ENCODE measurements around the gene PPIA. TPM values are rescaled to one million over a fixed set of nuclear protein-coding genes. Genes with fewer than 3 reads are reported as not detected.

The PPIA gene
- total RNA-seq, 1 donor from 2014 or later: 1,178 TPM

DNA sequence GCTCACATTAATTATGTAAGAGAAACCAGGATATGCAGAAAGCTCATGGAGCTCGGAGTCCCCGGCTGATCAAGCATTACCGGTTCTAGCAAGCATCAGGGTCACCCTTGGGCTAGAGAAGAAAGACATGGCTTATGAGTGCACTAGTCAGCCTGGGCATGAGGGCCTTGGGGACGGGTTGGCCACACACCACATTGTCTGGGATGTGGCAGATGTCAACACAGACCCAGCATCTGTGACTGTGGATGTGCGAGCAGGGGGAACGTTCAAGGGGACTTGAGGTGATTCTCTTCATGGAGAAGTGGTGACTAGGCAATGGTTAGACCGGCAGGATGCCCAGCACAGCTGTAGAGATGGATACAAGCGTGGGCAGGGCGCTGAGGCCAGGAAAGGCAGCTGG, 34.2 kb upstream of the PPIA start:
- Histone ChIP-seq H3K4me3 (ENCODE audit: low read depth, low read length) (no peak overlapping the region), H3K36me3 (ENCODE audit: control insufficient read depth, insufficient read depth, low read length) (peaks cover 45% of the 10 kb centered on the region), H3K27me3 (ENCODE audit: control insufficient read depth, insufficient read depth, low read length) (no peaks in the 10 kb centered on the region)
- TF ChIP-seq, protein P1, sequence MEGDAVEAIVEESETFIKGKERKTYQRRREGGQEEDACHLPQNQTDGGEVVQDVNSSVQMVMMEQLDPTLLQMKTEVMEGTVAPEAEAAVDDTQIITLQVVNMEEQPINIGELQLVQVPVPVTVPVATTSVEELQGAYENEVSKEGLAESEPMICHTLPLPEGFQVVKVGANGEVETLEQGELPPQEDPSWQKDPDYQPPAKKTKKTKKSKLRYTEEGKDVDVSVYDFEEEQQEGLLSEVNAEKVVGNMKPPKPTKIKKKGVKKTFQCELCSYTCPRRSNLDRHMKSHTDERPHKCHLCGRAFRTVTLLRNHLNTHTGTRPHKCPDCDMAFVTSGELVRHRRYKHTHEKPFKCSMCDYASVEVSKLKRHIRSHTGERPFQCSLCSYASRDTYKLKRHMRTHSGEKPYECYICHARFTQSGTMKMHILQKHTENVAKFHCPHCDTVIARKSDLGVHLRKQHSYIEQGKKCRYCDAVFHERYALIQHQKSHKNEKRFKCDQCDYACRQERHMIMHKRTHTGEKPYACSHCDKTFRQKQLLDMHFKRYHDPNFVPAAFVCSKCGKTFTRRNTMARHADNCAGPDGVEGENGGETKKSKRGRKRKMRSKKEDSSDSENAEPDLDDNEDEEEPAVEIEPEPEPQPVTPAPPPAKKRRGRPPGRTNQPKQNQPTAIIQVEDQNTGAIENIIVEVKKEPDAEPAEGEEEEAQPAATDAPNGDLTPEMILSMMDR (IDR thresholded peaks at IDR 0.05; ENCODE audit: insufficient read depth, low read length, severe bottlenecking): no peak
- FAIRE-seq (no peak), DNase-seq (ENCODE audit: low read depth) (no peak)

DNA sequence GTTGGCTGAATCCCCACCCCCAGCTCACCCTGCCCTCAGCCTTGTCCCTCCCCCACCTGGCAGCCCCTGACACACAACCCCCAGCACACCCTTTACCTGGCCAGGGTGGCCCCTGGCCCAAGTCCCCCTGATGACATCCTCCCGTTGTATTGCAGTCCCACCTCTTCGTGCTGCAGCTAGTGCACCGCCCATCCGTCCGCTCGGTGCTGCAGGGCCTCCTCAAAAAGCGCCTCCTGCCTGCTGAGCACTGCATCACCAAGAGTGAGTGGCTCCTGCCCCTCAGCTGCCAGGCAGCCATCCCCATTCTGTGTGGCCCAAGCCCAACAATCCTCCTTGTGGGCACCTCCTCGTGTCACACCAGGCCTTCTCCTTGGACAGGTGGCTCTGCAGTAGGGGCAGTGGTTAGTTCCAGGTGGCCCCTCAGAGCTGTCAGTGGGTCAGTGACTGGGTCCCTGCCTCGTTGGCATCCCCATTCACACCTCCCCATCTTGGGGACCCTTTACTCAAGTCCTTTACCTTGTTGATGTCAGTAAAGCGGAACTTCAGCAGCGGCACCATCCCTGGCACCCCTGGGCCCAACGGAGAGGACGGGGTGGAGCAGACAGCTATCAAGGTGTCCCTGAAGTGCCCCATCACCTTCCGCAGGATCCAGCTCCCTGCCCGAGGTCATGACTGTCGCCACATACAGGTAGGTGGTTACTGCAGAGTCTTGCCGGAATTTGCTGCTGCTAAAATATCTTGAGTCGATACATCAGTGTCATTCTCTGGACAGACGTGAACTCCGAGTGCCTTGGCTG, 33.6 kb upstream of the PPIA start:
- TF ChIP-seq, protein P1 (IDR thresholded peaks at IDR 0.05; ENCODE audit: insufficient read depth, low read length, severe bottlenecking): no peak
- no peak overlapping the region for H3K4me3 ChIP-seq (ENCODE audit: low read depth, low read length)
- FAIRE-seq (no peak), DNase-seq (ENCODE audit: low read depth) (no peak)
- H3K36me3 ChIP-seq (ENCODE audit: control insufficient read depth, insufficient read depth, low read length): peaks cover 45% of the 10 kb centered on the region
- no peaks in the 10 kb centered on the region for H3K27me3 ChIP-seq (ENCODE audit: control insufficient read depth, insufficient read depth, low read length)

DNA sequence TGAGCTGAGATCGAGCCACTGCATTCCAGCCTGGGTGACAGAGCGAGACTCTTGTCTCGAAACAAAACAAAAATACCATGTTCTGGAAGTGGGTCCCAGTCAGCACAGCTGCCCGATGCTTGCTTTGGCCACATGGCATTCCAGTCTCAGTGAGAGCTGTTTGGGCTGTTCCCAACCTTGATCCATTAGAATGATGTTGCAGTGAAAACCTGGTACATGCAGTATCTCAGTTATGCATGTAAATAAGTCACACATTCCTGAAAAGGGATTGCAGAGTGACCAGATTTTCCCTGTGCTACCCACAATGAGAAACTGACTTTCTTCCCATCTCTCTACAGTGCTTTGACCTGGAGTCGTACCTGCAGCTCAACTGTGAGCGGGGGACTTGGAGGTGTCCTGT, 32.4 kb upstream of the PPIA start:
- H3K36me3 ChIP-seq (ENCODE audit: control insufficient read depth, insufficient read depth, low read length): peaks cover 40% of the 10 kb centered on the region

DNA sequence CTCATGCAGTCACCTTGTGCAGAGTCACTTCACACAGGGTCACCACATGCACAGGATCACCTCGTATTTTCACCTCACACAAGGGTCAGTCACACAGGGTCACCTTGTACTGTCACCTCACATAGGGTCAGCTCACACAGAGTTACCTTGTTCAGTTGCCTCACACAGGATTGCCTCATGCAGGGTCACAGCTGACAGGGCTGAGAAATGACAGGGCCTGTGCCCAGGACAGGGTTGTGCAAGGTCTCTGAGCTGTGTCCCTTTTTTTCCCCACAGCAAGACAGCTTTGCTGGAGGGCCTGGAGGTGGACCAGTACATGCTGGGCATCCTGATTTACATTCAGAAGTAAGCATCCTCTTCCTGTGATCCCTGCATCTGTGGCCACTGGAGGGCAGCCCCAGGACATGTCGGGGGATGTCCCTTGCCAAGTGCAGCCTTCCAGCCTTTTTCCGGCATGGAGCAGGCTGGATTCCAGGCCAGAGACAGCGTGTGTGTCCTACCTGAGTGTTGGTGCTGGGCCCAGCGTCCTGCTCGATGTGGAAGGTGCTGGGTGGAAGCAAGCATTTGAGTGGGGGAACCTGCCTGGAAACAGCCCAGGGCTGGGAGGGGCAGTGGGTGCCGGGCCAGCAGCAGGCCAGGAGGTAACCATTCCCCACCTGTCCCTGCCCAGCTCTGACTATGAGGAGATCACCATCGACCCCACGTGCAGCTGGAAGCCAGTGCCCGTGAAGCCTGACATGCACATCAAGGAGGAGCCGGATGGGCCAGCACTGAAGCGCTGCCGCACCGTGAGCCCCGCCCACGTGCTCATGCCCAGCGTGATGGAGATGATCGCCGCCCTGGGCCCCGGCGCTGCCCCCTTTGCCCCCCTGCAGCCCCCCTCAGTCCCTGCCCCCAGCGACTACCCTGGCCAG, 31.6 kb upstream of the PPIA start:
- FAIRE-seq (no peak), DNase-seq (ENCODE audit: low read depth) (no peak)
- no peak overlapping the region for H3K4me3 ChIP-seq (ENCODE audit: low read depth, low read length)
- no peaks in the 10 kb centered on the region for H3K27me3 ChIP-seq (ENCODE audit: control insufficient read depth, insufficient read depth, low read length)
- TF ChIP-seq, protein P1 (IDR thresholded peaks at IDR 0.05; ENCODE audit: insufficient read depth, low read length, severe bottlenecking): no peak
- H3K36me3 ChIP-seq (ENCODE audit: control insufficient read depth, insufficient read depth, low read length): peaks cover 37% of the 10 kb centered on the region

More for the DNA sequence above, 32.4 kb upstream of the PPIA start:
- Histone ChIP-seq H3K27me3 (ENCODE audit: control insufficient read depth, insufficient read depth, low read length) (no peaks in the 10 kb centered on the region), H3K4me3 (ENCODE audit: low read depth, low read length) (no peak overlapping the region)
- TF ChIP-seq, protein P1 (IDR thresholded peaks at IDR 0.05; ENCODE audit: insufficient read depth, low read length, severe bottlenecking): no peak
- no peak for FAIRE-seq
- DNase-seq (ENCODE audit: low read depth): no peak

DNA sequence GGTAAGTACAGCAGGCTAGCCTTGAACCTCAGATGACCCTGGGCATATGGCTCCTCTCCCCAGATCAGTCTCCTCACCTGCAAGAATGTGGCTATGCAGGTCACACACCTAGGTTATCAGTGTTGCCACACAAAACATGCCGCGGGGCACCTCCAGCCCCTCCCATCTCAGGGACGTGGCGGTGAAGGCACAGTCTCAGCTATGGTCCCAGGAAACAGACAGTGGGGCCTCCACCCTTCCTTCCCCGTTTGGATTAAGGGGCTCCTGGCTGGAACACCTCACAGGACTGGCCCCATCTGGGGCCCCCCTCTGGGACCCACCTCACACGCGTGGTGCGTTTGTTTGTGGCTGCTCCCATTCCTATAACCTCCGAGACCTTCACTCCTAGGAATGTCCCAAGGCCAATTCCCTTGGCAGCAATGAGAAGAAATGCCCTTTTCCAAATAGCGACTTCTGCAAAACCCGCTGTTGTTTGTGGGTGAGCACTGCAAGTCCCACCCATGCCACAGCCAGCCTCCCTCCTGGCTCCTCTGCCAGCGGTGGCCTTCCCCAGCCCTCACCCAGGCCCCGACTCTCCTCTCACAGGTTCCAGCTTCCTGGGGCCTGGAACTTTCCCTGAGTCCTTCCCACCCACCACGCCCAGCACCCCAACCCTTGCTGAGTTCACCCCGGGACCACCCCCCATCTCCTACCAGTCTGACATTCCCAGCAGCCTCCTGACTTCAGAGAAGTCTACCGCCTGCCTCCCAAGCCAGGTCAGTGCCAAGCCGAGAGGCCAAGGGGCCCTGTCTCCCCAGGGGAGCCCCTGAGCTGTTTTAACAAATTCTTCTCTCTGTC, 30.7 kb upstream of the PPIA start:
- H3K4me3 ChIP-seq (ENCODE audit: low read depth, low read length): no peak overlapping the region
- TF ChIP-seq, protein P1 (IDR thresholded peaks at IDR 0.05; ENCODE audit: insufficient read depth, low read length, severe bottlenecking): no peak
- DNase-seq (ENCODE audit: low read depth) (no peak), FAIRE-seq (no peak)
- peaks cover 33% of the 10 kb centered on the region for H3K36me3 ChIP-seq (ENCODE audit: control insufficient read depth, insufficient read depth, low read length)
- H3K27me3 ChIP-seq (ENCODE audit: control insufficient read depth, insufficient read depth, low read length): no peaks in the 10 kb centered on the region
